RWPE2 (cell line): Measurements from ENCODE around the gene SLIT3.
A peak's percentile ranks its signal among the peaks of the same experiment; 100 is the strongest.

Experiments
- ATAC-seq: fragments of 200-7000 bp; cut with Tn5 transposase; 3 replicates; pipeline ENCODE4 v1.9.1; 2021; ENCODE audit warnings: low read depth
- DNase-seq: peaks from one replicate; pipeline ENCODE4 v3.0.0-alpha.2; 2020; ENCODE audit warnings: low spot score
- H3K27ac ChIP-seq: fragments of 450-650 bp; 2 replicates; pipeline ENCODE4 v1.5.1; 2017; ENCODE audit warnings: mild to moderate bottlenecking; ENCODE audit not compliant: poor library complexity, severe bottlenecking
- H3K27me3 ChIP-seq: fragments of 250-450 bp; sonication (Bioruptor Pico); 2 replicates; pipeline ENCODE4 v1.5.1; 2021; ENCODE audit warnings: mild to moderate bottlenecking, moderate library complexity; ENCODE audit not compliant: insufficient read depth, poor library complexity, severe bottlenecking
- H3K36me3 ChIP-seq: fragments of 250-450 bp; sonication (Bioruptor Pico); 2 replicates; pipeline ENCODE4 v1.5.1; 2020; ENCODE audit warnings: low read depth, mild to moderate bottlenecking, moderate library complexity
- H3K4me1 ChIP-seq: fragments of 250-450 bp; sonication (Bioruptor Pico); 2 replicates; pipeline ENCODE4 v1.5.1; 2021; ENCODE audit warnings: mild to moderate bottlenecking, moderate library complexity; ENCODE audit not compliant: insufficient read depth, poor library complexity, severe bottlenecking
- H3K4me3 ChIP-seq: fragments of 250-450 bp; sonication (Bioruptor Pico); 2 replicates; pipeline ENCODE4 v1.5.1; 2021; ENCODE audit warnings: mild to moderate bottlenecking, moderate library complexity; ENCODE audit not compliant: severe bottlenecking
- H3K9me3 ChIP-seq: fragments of 250-450 bp; sonication (Bioruptor Pico); 2 replicates; pipeline ENCODE4 v1.5.1; 2021; ENCODE audit warnings: mild to moderate bottlenecking, moderate library complexity; ENCODE audit not compliant: severe bottlenecking
- CTCF ChIP-seq: fragments of 450-650 bp; IDR thresholded peaks from one replicate; pipeline ENCODE4 v1.5.1; 2017; ENCODE audit warnings: mild to moderate bottlenecking, moderate library complexity; ENCODE audit not compliant: poor library complexity, severe bottlenecking

Gene SLIT3

GRCh38 chr5:169139480-169140050 lies 161.4 kb downstream of the SLIT3 start:
- no peaks in the 10 kb centered on the region for H3K9me3 ChIP-seq
- H3K4me1 ChIP-seq: peaks cover 5% of the 10 kb centered on the region
- no peaks in the 10 kb centered on the region for H3K27me3 ChIP-seq
- H3K27ac ChIP-seq: no peak overlapping the region
- ATAC-seq (peak; percentile 85), DNase-seq (no peak)
- no peak overlapping the region for H3K4me3 ChIP-seq
- H3K36me3 ChIP-seq: no peaks in the 10 kb centered on the region
- no peak for TF ChIP-seq CTCF

- H3K27ac ChIP-seq: no peak overlapping the region
- no peaks in the 10 kb centered on the region for H3K9me3 ChIP-seq
- H3K36me3 ChIP-seq: no peaks in the 10 kb centered on the region
- no peak overlapping the region for H3K4me3 ChIP-seq
- H3K27me3 ChIP-seq: no peaks in the 10 kb centered on the region
- no peak for ATAC-seq
- TF ChIP-seq CTCF: no peak
- DNase-seq: no peak
- no peaks in the 10 kb centered on the region for H3K4me1 ChIP-seq
Measured at GRCh38 chr5:169133531-169133930, 167.4 kb downstream of the SLIT3 start.

DNA sequence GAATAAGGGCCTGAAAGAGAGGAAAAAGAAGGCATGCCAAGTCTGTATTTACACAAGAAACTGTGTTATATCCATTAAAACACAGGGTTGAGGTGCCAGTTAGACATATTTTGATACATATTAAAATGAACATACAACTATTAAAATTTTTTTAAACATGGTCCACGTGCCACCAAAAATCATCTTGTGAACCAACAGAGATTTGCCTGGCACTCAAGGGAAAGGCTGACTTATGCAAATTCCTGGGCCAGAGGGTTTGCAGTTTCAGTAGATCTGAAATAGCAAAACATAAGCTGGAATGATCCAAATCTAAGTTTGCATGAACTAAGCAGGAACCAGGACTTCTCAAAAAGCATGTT lies 168.7 kb downstream of the SLIT3 start:
- no peaks in the 10 kb centered on the region for H3K27me3 ChIP-seq
- TF ChIP-seq CTCF: no peak
- DNase-seq (no peak), ATAC-seq (no peak)
- no peak overlapping the region for H3K4me3 ChIP-seq
- no peaks in the 10 kb centered on the region for H3K9me3 ChIP-seq
- no peaks in the 10 kb centered on the region for H3K36me3 ChIP-seq
- H3K27ac ChIP-seq: no peak overlapping the region
- H3K4me1 ChIP-seq: no peaks in the 10 kb centered on the region

- ATAC-seq: no peak
- TF ChIP-seq CTCF: no peak
Measured at GRCh38 chr5:169131616-169132301, 169.2 kb downstream of the SLIT3 start.

GRCh38 chr5:169128679-169129078 lies 172.3 kb downstream of the SLIT3 start:
- Histone ChIP-seq H3K36me3 (no peaks in the 10 kb centered on the region), H3K27me3 (no peaks in the 10 kb centered on the region), H3K4me3 (no peak overlapping the region), H3K4me1 (no peaks in the 10 kb centered on the region), H3K27ac (no peak overlapping the region), H3K9me3 (no peaks in the 10 kb centered on the region)
- no peak for TF ChIP-seq CTCF
- no peak for DNase-seq
- ATAC-seq: no peak

More at GRCh38 chr5:169131616-169132301, 169.2 kb downstream of the SLIT3 start:
- Histone ChIP-seq H3K4me1 (no peaks in the 10 kb centered on the region), H3K27ac (no peak overlapping the region), H3K9me3 (no peaks in the 10 kb centered on the region), H3K36me3 (no peaks in the 10 kb centered on the region), H3K27me3 (no peaks in the 10 kb centered on the region), H3K4me3 (no peak overlapping the region)
- no peak for DNase-seq
